Measurements from ENCODE around the gene SIRPA.
"Not testable (repeated sequence)": the region's sequence is repeated elsewhere in the genome, so short reads cannot be mapped to it uniquely, and the experiment has no call there.

SIRPA gene

DNA sequence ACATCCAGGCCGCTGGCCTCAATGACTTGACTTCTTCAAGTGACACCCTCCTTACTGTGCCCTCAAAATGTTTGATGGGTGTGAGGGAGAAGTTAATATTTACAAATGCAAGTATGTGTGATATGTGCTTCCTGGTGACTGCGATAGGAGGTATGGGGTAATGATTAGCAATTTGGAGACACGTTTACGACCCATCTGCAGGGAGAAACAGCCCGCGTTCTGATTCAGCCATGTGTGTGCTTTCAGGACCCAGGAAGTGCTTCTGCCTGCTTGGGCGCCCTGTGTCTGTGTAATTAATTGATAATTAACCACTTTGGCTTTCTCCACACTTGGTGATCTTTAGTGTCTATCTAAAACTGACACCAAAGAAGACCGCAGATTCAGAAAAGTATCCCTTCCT, 25.0 kb downstream of the SIRPA start:
- no peaks in the 10 kb centered on the region for H3K9me3 ChIP-seq (ENCODE audit: severe bottlenecking)
- H3K27me3 ChIP-seq (ENCODE audit: insufficient read depth, low read depth, severe bottlenecking): no peaks in the 10 kb centered on the region
- peaks cover 9% of the 10 kb centered on the region for H3K36me3 ChIP-seq
- no peak for DNase-seq
- no peak overlapping the region for H3K27ac ChIP-seq
- no peak for TF ChIP-seq CTCF (IDR thresholded peaks at IDR 0.05; ENCODE audit: low read depth, low read length)
- no peak overlapping the region for H3K4me3 ChIP-seq (ENCODE audit: low read depth, low read length)

DNA sequence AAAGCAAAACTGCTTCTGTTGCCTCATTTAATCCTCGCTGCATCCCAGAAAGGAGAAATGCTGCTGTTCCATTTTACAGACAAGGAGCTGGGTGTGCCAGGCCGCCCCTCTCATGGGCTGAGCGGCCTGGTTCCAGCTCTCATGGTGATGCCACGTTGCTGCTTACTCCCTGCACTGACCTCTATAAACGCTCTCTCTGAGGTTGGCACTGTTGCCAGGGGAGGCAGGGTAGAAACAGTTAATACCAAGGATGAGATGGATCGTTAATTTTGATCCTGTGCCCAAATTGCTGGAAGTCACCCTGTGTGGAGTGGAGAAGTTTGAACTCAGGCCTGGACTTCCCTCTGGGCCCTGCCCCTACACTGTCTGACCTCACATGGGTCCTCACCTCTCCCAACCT, 25.6 kb downstream of the SIRPA start:
- Histone ChIP-seq H3K27ac (no peak overlapping the region), H3K36me3 (peaks cover 9% of the 10 kb centered on the region), H3K4me3 (ENCODE audit: low read depth, low read length) (no peak overlapping the region), H3K27me3 (ENCODE audit: insufficient read depth, low read depth, severe bottlenecking) (no peaks in the 10 kb centered on the region), H3K9me3 (ENCODE audit: severe bottlenecking) (no peaks in the 10 kb centered on the region)
- no peak for DNase-seq
- no peak for TF ChIP-seq CTCF (IDR thresholded peaks at IDR 0.05; ENCODE audit: low read depth, low read length)

DNA sequence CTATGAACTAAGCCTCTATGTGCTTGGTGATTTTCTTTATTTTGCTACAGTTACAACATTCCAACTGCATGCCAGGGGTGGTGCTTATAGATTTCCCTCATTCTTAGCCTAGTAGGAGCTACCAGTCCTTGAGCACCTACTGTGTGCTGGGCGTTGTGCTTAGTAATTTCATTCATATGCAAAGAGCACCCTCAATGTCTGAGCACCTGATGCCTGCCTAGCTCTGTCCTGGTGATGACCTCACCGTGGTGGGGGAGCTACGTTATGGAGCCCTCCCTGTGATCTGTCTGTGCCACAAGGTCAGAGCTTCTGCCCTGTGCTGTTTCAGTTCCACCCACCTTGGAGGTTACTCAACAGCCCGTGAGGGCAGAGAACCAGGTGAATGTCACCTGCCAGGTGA, 26.8 kb downstream of the SIRPA start:
- H3K27ac ChIP-seq, H3K36me3 ChIP-seq: not testable (repeated sequence)

GRCh38 chr20:1922786-1923185, 27.6 kb downstream of the SIRPA start:
- no peak for DNase-seq
- H3K9me3 ChIP-seq (ENCODE audit: severe bottlenecking): no peaks in the 10 kb centered on the region
- no peak overlapping the region for H3K4me3 ChIP-seq (ENCODE audit: low read depth, low read length)
- TF ChIP-seq CTCF (IDR thresholded peaks at IDR 0.05; ENCODE audit: low read depth, low read length): no peak
- H3K27ac ChIP-seq: no peak overlapping the region
- no peaks in the 10 kb centered on the region for H3K27me3 ChIP-seq (ENCODE audit: insufficient read depth, low read depth, severe bottlenecking)
- no peaks in the 10 kb centered on the region for H3K36me3 ChIP-seq

More for the DNA sequence above, 26.8 kb downstream of the SIRPA start:
- not testable (repeated sequence) for H3K9me3 ChIP-seq (ENCODE audit: severe bottlenecking); H3K27me3 ChIP-seq (ENCODE audit: insufficient read depth, low read depth, severe bottlenecking); H3K4me3 ChIP-seq (ENCODE audit: low read depth, low read length); DNase-seq

DNA sequence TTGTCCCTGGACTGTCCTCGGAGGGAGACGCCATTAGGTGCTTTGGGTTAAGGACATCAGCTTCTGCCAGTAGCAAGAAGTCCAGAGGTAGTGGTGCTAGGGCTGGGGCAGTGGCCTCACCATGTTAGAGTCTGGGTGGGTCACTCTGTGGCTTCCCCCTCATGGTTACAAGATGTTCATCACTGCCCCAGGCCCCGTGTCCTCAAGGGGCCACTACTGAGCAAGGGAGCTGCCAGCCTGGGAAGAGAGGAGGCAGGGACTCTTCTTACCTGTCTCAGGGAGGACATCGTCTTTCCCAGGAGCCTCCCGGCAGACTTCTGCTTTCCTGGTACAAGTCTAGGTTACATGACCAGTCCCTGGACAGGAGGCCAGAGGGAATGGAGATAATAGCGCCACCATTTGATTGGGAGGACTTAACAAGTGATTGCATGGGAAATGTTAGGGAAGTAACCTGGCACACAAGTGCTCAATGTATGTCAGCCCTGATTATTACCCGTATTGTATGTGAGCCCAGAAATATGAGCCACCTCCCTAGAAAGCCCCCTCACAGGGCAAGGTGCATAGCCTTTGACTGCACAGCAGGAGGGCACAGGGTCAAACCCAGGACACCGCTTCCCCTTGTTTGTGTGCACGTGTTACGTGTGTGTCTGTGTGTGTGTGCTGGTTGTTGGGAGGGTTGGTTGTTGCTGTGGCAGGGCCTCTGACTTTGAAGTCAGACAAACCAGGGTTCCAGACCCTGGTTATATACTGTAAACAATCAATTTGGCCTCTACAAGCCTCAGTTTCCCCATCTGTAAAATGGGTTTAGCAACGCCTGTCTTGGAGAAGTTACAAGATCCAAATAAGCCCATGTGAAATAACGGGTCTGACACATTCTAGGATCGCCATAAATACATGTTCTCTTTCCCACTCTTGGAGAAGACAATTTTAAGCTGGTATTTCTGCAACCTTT, 30.0 kb downstream of the SIRPA start:
- no peak for TF ChIP-seq CTCF (IDR thresholded peaks at IDR 0.05; ENCODE audit: low read depth, low read length)
- Histone ChIP-seq H3K36me3 (no peaks in the 10 kb centered on the region), H3K27me3 (ENCODE audit: insufficient read depth, low read depth, severe bottlenecking) (no peaks in the 10 kb centered on the region), H3K27ac (no peak overlapping the region), H3K9me3 (ENCODE audit: severe bottlenecking) (no peaks in the 10 kb centered on the region), H3K4me3 (ENCODE audit: low read depth, low read length) (no peak overlapping the region)
- DNase-seq: no peak

DNA sequence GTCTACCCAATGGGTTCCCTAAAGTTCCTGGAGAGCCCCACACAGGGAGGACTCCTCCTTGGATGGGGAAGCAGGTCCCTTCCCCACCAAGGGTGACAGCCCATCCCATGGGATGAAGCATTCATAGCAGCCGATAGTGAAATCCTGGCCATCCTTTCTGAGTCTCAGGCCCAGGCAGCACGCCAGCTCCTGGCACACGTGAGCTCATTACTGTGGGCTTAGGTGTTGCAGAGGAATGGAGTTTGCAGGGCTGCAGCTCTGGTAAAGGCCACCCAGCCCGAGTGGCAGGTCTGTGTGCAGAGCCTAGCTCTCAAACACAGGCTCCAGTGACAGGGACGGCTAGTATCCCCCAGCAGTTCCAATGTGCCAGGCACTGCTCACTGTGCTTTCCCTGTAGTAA, 31.0 kb downstream of the SIRPA start:
- DNase-seq: no peak
- no peak for TF ChIP-seq CTCF (IDR thresholded peaks at IDR 0.05; ENCODE audit: low read depth, low read length)
- Histone ChIP-seq H3K36me3 (no peaks in the 10 kb centered on the region), H3K4me3 (ENCODE audit: low read depth, low read length) (no peak overlapping the region), H3K27me3 (ENCODE audit: insufficient read depth, low read depth, severe bottlenecking) (no peaks in the 10 kb centered on the region), H3K27ac (no peak overlapping the region), H3K9me3 (ENCODE audit: severe bottlenecking) (no peaks in the 10 kb centered on the region)
